Lung (tissue), 12 donors: Measurements from ENCODE around the gene FAM181B. TPM values are rescaled to one million over a fixed set of nuclear protein-coding genes. Genes with fewer than 3 reads are reported as not detected.

Experiments used
- ATAC-seq: fragments of 200-7000 bp; cut with Tn5 transposase; one replicate; pipeline ENCODE4 v1.9.1; 2020; ENCODE audit warnings: moderate number of reproducible peaks; ENCODE audit not compliant: insufficient read depth, low FRiP score
- DNase-seq, 3 donors: peaks; one replicate each; pipeline ENCODE4 v3.0.0-alpha.2; 2013 to 2017
- H3K27ac ChIP-seq, 2 donors: one replicate each; pipeline ENCODE4 v1.5.1; 2013; ENCODE audit warnings: mild to moderate bottlenecking in 2 of 2, moderate library complexity in 2 of 2, control low read depth in 1 of 2, inconsistent platforms in 1 of 2, low read depth in 1 of 2, low read length in 1 of 2
- H3K27me3 ChIP-seq, 3 donors: one replicate each; pipeline ENCODE4 v1.5.1; 2013; ENCODE audit warnings: low read length in 2 of 3; ENCODE audit not compliant: control insufficient read depth in 3 of 3, insufficient read depth in 3 of 3
- H3K36me3 ChIP-seq, 4 donors: one replicate each; pipeline ENCODE4 v1.5.1; 2013; ENCODE audit warnings: low read length in 4 of 4, mild to moderate bottlenecking in 1 of 4, moderate library complexity in 1 of 4; ENCODE audit not compliant: control insufficient read depth in 4 of 4, insufficient read depth in 4 of 4
- H3K4me1 ChIP-seq, 5 donors: one replicate each; pipeline ENCODE4 v1.5.1; 2013; ENCODE audit warnings: low read length in 5 of 5, mild to moderate bottlenecking in 2 of 5, moderate library complexity in 1 of 5; ENCODE audit not compliant: control insufficient read depth in 5 of 5, insufficient read depth in 5 of 5
- H3K4me3 ChIP-seq: one replicate; pipeline ENCODE4 v1.5.1; 2013; ENCODE audit warnings: mild to moderate bottlenecking, control low read depth, moderate library complexity
- H3K9ac ChIP-seq, 2 donors: one replicate each; pipeline ENCODE4 v1.5.1; 2013; ENCODE audit warnings: low read length in 2 of 2, control low read depth in 1 of 2; ENCODE audit not compliant: insufficient read depth in 1 of 2
- H3K9me3 ChIP-seq, 4 donors: one replicate each; pipeline ENCODE4 v1.5.1; 2013; ENCODE audit warnings: low read length in 3 of 4, mild to moderate bottlenecking in 1 of 4, moderate library complexity in 1 of 4; ENCODE audit not compliant: control insufficient read depth in 4 of 4, insufficient read depth in 3 of 4
- WGBS, 2 donors: extraction: QIAGEN DNeasy Blood & Tissue Kit; methylation state at CpG; one replicate each; pipeline ENCODE4 v1.1.7; 2013; 5-methylcytosine and 5-hydroxymethylcytosine counted together
- polyA plus RNA-seq, 2 donors: library from polyadenylated mRNA; stranded (reverse); fragments of 200-250 nt; gene quantifications; one replicate each; pipeline ENCODE4 v1.2.1, GENCODE V29; 2013
- total RNA-seq, 2 donors: library from RNA; depleted of rRNA in 1 of 2; stranded (reverse); fragments of >200 nt in 1 of 2; gene quantifications; one replicate each; pipeline ENCODE4 v1.2.1, GENCODE V29; 2014 to 2021
- TF ChIP-seq, protein P1 (sequence below): IDR thresholded peaks from 2 replicates; pipeline ENCODE4 v1.5.1; 2012; ENCODE audit warnings: mild to moderate bottlenecking; ENCODE audit errors: control extremely low read depth, extremely low read depth
- donor health status: control.
- donor health status: control.
- donor health status: Bipolar disorder and iron deficiency.
- donor health status: healthy.
- donor health status: DM: yes; HTN: yes; CAD: no.

FAM181B gene
- total and polyA plus RNA-seq, 4 donors: 0.02 to 0.23 (median 0.14) TPM

GRCh38 chr11:82738091-82738490 is 4.4 kb upstream of the FAM181B start:
- Histone ChIP-seq H3K9me3 (peaks cover 0 to 6% (median 0%) of the 10 kb centered on the region in 4 donors), H3K4me3 (no peak overlapping the region), H3K27me3 (peaks cover 6 to 22% (median 8%) of the 10 kb centered on the region in 3 donors), H3K36me3 (no peaks in the 10 kb centered on the region), H3K27ac (no peak overlapping the region), H3K9ac (no peak overlapping the region), H3K4me1 (peaks cover 0 to 8% (median 0%) of the 10 kb centered on the region in 5 donors)
- ATAC-seq: no peak
- no peak for DNase-seq
- 50 to 59% methylated on average over 4 of the region's 4 CpGs for WGBS, 2 donors
- TF ChIP-seq, protein P1, sequence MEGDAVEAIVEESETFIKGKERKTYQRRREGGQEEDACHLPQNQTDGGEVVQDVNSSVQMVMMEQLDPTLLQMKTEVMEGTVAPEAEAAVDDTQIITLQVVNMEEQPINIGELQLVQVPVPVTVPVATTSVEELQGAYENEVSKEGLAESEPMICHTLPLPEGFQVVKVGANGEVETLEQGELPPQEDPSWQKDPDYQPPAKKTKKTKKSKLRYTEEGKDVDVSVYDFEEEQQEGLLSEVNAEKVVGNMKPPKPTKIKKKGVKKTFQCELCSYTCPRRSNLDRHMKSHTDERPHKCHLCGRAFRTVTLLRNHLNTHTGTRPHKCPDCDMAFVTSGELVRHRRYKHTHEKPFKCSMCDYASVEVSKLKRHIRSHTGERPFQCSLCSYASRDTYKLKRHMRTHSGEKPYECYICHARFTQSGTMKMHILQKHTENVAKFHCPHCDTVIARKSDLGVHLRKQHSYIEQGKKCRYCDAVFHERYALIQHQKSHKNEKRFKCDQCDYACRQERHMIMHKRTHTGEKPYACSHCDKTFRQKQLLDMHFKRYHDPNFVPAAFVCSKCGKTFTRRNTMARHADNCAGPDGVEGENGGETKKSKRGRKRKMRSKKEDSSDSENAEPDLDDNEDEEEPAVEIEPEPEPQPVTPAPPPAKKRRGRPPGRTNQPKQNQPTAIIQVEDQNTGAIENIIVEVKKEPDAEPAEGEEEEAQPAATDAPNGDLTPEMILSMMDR: no peak

DNA sequence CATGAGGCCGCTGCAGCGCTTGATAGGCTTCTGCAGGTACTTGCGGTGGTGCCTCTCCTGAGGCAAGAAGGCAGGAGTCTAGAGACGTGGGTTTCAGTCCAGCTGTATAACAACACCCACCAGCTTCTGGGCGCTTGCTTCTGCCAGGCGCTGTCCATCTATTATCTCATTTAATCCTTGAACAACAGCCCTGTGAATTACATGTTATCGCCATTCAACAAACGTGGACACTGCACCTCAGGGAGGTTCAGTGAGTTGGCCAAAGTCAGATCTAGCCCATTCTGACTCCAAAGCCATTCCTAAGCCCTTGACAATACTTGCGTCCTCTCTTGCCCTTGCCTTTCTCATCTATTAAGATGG is 436 bp upstream of the FAM181B start:
- Histone ChIP-seq H3K4me1 (peaks cover 0 to 13% (median 0%) of the 10 kb centered on the region in 5 donors), H3K27me3 (peaks cover 6 to 50% (median 37%) of the 10 kb centered on the region in 3 donors), H3K36me3 (no peaks in the 10 kb centered on the region), H3K9ac (no peak overlapping the region), H3K9me3 (peaks cover 0 to 6% (median 0%) of the 10 kb centered on the region in 4 donors), H3K27ac (no peak overlapping the region), H3K4me3 (no peak overlapping the region)
- TF ChIP-seq, protein P1: no peak
- DNase-seq (no peak), ATAC-seq (no peak)
- 57 to 60% methylated on average over 9 of the region's 9 CpGs for WGBS, 2 donors

GRCh38 chr11:82732734-82733443 is 775 bp downstream of the FAM181B start:
- 2 to 3% methylated on average over 53 to 93 of the region's 93 CpGs for WGBS, 2 donors
- TF ChIP-seq, protein P1: no peak
- H3K9ac ChIP-seq: no peak overlapping the region
- H3K4me1 ChIP-seq: peaks cover 0 to 13% (median 0%) of the 10 kb centered on the region in 5 donors
- ATAC-seq (peak; percentile 39), DNase-seq (peak; percentile 21 to 50 (median 31))
- H3K9me3 ChIP-seq: peaks cover 0 to 3% (median 0%) of the 10 kb centered on the region in 4 donors
- no peaks in the 10 kb centered on the region for H3K36me3 ChIP-seq
- H3K27ac ChIP-seq: no peak overlapping the region
- H3K4me3 ChIP-seq: peak overlapping the region; percentile 44
- peaks cover 6 to 58% (median 40%) of the 10 kb centered on the region in 3 donors for H3K27me3 ChIP-seq
